ENCODE results near the gene THSD4. TPM values are rescaled to one million over a fixed set of nuclear protein-coding genes. Genes with fewer than 3 reads are reported as not detected.

The THSD4 gene
- total and polyA plus RNA-seq, 9 of the 15 experiments (the other 6 are each of a cell fraction or from before 2014, with no cell fraction given), result 0.04 TPM; not detected in 5

- H3K27me3 ChIP-seq (ENCODE audit: control insufficient read depth in 2 of 2, insufficient read depth in 2 of 2, low read length in 2 of 2), result peaks cover 0 to 7% of the 10 kb centered on the region in 2 experiments; a peak in 1 of 5 replicates
- FAIRE-seq (no peak), ATAC-seq (no peak), DNase-seq (ENCODE audit: extremely low read depth in 1 of 4, low spot score in 3 of 4) (no peak)
- H3K4me1 ChIP-seq (replicated peaks in 1 of 2; ENCODE audit: control insufficient read depth in 2 of 2, insufficient read depth in 2 of 2, low read length in 2 of 2), result no peaks in the 10 kb centered on the region
- in situ Hi-C loops (cut with MboI) (no loop called here), intact Hi-C loops (cut with micrococcal nuclease) (no loop called here)
- H3K79me2 ChIP-seq (ENCODE audit: control insufficient read depth, insufficient read depth, low read length), result no peaks in the 10 kb centered on the region
- H4K20me1 ChIP-seq (replicated peaks; ENCODE audit: control insufficient read depth, insufficient read depth, low read length), result no peaks in the 10 kb centered on the region
- BruUV-seq (replicated peaks), result no TSS peak
- TF ChIP-seq U2AF2 (optimal IDR thresholded peaks at IDR 0.05; ENCODE audit: low read depth, low read length) (no peak), FOXJ2 (tag; IDR thresholded peaks at IDR 0.05) (no peak), CLOCK (CRISPR knock-in tag; IDR thresholded peaks at IDR 0.05; ENCODE audit: borderline replicate concordance) (no peak), CBX1 (IDR thresholded peaks at IDR 0.05; ENCODE audit: low read depth) (no peak), ELF2 (CRISPR knock-in tag; IDR thresholded peaks at IDR 0.05) (no peak), RCOR1 (IDR thresholded peaks at IDR 0.05; ENCODE audit: borderline replicate concordance in 1 of 2, low read depth in 2 of 2, low read length in 2 of 2) (no peak), NR4A1 (CRISPR knock-in tag; IDR thresholded peaks at IDR 0.05) (no peak), NR4A1 (tag; IDR thresholded peaks at IDR 0.05) (no peak), E2F1 (CRISPR knock-in tag; IDR thresholded peaks at IDR 0.05) (no peak), PURB (CRISPR knock-in tag; IDR thresholded peaks at IDR 0.05; ENCODE audit: low read depth) (no peak)
- ChIA-PET POLR2A (no interaction called here), CTCF (ENCODE audit: low intra/inter-chr PET ratio) (no interaction called here)
- no peak overlapping the region for H3K4me3 ChIP-seq
- H3K36me3 ChIP-seq (ENCODE audit: control insufficient read depth, insufficient read depth, low read length), result no peaks in the 10 kb centered on the region
- H3K9ac ChIP-seq (ENCODE audit: insufficient read depth in 1 of 2, low read depth in 2 of 2, low read length in 2 of 2), result no peak overlapping the region
- 10% methylated on average over 3 of the region's 3 CpGs for WGBS (ENCODE audit: insufficient coverage, low coverage, missing lambda C conversion rate)
- no peaks in the 10 kb centered on the region for H3K9me1 ChIP-seq (ENCODE audit: control insufficient read depth, insufficient read depth, low read length)
- H2AFZ ChIP-seq (ENCODE audit: low read depth, low read length), result no peak overlapping the region
- H3K9me3 ChIP-seq (replicated peaks; ENCODE audit: control insufficient read depth, insufficient read depth, low read depth, low read length), result 0 out of 2 replicates have a peak, but pooled peaks cover 3% of the 10 kb centered on the region
- H3K4me2 ChIP-seq (ENCODE audit: insufficient read depth, low read length), result no peak overlapping the region
- no peak overlapping the region for H3K27ac ChIP-seq (ENCODE audit: extremely low read depth, low read depth, low read length)
These were observed 707.8 kb downstream of the THSD4 start for GRCh38 chr15:71822890-71823630.
